WI38 (cell line): Measurements from ENCODE around the gene MRPS12.

Experiments used
- H3K4me3 ChIP-seq: 2 replicates; pipeline ENCODE4 v1.5.1; 2011; ENCODE audit warnings: low read depth, mild to moderate bottlenecking, control low read depth, low read length
- CTCF ChIP-seq: IDR thresholded peaks from 2 replicates; pipeline ENCODE4 v1.5.1; 2012; ENCODE audit warnings: low read depth, mild to moderate bottlenecking, control low read depth, low read length

The MRPS12 gene

GRCh38 chr19:38941979-38942378, 11.2 kb downstream of the MRPS12 start:
- H3K4me3 ChIP-seq: no peak overlapping the region
- no peak for TF ChIP-seq CTCF

- no peak overlapping the region for H3K4me3 ChIP-seq
- TF ChIP-seq CTCF: no peak
Measured at GRCh38 chr19:38942471-38943181, 11.9 kb downstream of the MRPS12 start.

DNA sequence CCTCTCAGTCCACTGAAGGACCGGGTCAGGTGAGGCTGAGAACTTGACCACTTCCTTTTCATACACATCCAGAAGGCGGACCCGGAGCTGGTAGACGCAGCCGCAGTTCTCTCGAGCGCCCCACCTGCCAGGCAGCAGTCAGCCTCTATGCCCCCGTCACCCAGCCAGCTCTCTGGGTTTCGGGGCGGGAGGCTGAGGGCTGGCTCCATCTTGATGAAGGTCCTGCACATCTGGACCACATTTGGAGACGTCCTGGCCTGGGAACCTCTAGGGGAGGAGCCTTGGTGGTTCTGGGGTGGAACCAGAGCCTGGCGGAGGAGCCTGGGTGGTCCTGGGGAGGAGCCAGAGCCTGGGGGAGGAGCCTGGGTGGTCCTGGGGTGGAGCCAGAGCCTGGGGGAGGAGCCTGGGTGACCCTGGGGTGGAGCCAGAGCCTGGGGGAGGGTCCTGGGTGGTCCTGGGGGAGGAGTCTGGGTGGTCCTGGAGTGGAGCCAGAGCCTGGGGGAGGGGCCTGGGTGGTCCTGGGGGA, 14.3 kb downstream of the MRPS12 start:
- H3K4me3 ChIP-seq: no peak overlapping the region
- no peak for TF ChIP-seq CTCF

GRCh38 chr19:38945562-38946228, 15.0 kb downstream of the MRPS12 start:
- H3K4me3 ChIP-seq: no peak overlapping the region

DNA sequence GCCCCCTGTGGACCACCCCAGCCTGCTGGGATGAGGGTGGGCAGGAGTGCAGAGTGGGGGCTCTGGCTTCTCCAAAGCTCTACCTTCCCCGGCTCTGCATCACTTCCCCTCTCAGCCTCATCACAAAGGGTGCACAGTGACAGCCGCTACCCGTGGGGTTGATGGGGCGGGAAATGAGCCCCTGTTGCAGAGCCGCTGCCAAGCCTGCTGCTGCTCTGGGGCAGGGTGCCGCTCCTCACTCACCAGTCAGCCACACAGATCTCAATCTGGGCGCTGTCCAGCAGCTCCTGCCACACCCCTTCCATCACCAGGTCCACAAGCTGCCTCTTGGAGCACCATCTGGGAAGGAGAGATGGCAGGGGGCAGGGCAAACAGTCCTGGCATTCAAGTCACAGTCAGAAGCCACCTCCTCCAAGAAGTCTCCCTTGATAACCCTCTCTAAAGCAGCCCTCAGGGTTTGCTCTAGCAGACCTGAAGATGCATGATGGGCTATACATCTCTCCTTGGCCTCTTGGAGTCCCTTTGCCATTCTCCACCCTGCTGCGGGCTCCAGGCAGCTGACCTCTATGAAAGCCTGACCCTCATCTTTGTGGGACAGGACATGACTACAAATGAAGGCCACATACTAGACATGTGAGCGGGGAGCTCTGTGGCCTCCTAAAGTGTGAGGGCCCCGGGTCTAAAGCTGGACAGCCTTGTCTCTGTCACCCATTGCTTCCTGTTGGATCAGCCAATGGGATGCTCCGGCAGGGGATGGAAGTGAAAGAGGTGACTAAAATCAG, 15.7 kb downstream of the MRPS12 start:
- no peak overlapping the region for H3K4me3 ChIP-seq
- TF ChIP-seq CTCF: no peak

More at GRCh38 chr19:38945562-38946228, 15.0 kb downstream of the MRPS12 start:
- TF ChIP-seq CTCF: no peak

DNA sequence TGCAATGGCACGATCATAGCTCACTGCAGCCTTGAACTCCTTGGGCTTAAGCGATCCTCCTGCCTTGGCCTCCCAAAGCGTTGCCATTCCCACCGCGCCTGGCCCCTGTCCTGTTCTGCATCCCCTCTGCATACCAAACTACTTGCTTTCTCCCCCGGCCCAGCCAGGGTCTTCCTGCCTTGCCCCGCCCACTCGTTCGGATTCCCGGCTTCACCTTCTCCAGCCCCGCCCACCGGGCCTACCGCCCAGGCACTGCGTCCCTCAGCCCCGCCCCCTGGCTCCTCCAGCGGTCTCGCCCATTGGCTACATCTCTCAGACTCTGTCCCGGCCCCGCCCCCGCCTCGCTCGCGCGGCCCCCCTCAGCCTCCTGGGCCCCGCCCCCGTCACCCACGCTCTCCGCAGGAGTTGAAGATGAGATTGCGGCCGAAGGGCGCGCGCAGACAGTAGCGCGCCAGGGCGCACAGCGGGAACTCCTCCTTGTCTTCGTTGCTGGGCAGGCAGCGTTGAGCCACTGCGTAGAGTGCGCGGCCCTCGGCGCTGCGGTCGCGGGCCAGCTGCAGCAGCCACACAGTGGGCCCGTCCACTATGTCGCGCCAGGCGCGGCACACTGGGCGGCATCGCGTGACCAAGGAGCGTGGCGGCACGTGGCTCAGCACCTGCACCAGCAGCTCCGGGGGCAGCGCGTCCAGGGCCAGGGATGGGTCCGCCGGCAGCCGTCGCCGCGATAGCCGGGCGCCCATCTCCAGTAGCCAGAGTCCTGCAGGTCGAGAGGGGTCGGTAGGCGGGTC, 19.0 kb downstream of the MRPS12 start:
- no peak overlapping the region for H3K4me3 ChIP-seq
- no peak for TF ChIP-seq CTCF
